HEK293 (cell line): ENCODE results near the gene PRKG1.

ENCODE experiments used
- PBX3 ChIP-seq: sonication (generic); formaldehyde crosslinking; IDR thresholded peaks from 2 replicates; pipeline ENCODE4 v1.8.1; 2022; ENCODE audit warnings: mild to moderate bottlenecking, moderate library complexity, missing genetic modification reagents
- REST ChIP-seq: fragments of 450-650 bp; formaldehyde crosslinking; IDR thresholded peaks from 2 replicates; pipeline ENCODE4 v1.5.1; 2016; ENCODE audit warnings: missing biosample characterization, missing genetic modification characterization
- SCRT2 ChIP-seq: fragments of 450-650 bp; formaldehyde crosslinking; IDR thresholded peaks from 2 replicates; pipeline ENCODE4 v1.5.1; 2016; ENCODE audit warnings: missing biosample characterization, missing genetic modification characterization
- ZNF202 ChIP-seq: fragments of 450-650 bp; formaldehyde crosslinking; IDR thresholded peaks from 2 replicates; pipeline ENCODE4 v1.5.1; 2016; ENCODE audit warnings: missing biosample characterization, missing genetic modification characterization, borderline replicate concordance

- TF ChIP-seq REST (no peak), SCRT2 (tag by site-specific recombination) (no peak), ZNF202 (tag by site-specific recombination) (no peak), PBX3 (CRISPR knock-in tag) (no peak)
These were observed 214.2 kb downstream of the PRKG1 start for GRCh38 chr10:51288511-51288910.
